Activated naive CD4-positive, alpha-beta T cell treated with Interleukin-2 at 50 U/mL for 16 hours (primary cell): ENCODE data around the gene IRS1.

Source experiments
- DNase-seq: peaks from one replicate; pipeline ENCODE4 v3.0.0-alpha.2; 2020

The IRS1 gene

DNA sequence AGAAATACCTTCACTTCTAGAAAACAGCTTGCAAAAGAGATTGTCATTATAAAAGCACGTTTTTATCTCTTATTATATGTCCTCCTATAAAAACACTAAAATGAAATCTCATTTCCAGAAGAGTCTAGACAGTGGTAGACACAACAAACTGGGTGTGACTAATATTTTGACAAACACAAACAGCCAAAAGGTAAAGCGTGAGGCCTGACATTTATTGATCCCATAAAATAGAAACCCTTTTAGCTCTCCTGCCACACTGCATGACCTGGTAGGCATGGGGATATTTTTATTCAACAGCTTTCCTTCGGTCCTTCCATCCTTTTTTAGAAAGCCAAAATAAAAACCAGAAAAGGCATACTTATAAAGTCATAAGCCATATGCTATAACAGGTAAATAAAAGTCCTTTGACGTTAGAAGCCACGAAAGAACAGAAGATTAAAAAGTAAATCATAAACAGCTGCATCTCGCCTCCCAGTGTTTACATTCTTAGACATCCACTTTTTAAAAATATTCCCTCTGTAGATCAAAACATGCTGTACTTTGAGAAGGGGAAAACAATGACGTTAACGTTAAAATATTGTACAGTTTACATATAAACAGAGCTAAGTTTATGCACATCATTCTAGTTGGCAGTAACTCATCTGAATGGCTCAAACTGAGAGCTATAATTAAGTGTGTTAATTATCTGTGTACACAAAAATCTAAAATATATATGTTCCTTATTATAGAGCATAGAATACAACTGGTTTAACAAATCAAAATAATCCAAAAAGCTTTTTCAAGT, 44.6 kb downstream of the IRS1 start:
- no peak for DNase-seq

DNA sequence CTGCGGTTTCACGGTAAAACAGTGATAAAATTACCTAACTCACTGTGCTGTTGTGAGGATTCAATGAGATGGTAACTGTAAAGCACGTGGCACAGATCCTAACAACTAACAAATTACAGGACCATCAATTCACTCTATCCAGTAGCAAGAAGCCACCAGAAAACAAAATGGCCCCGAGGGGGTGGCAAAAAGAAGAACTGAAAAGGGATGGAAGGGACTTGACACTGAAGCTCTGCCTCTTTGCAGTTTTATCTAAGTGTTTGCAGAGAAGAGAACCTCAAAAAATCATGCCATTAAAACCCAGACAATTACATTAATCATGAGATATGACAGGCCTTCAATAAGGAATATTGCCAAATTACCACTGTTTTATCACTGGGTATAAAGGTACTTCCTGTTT, 46.7 kb downstream of the IRS1 start:
- no peak for DNase-seq

DNA sequence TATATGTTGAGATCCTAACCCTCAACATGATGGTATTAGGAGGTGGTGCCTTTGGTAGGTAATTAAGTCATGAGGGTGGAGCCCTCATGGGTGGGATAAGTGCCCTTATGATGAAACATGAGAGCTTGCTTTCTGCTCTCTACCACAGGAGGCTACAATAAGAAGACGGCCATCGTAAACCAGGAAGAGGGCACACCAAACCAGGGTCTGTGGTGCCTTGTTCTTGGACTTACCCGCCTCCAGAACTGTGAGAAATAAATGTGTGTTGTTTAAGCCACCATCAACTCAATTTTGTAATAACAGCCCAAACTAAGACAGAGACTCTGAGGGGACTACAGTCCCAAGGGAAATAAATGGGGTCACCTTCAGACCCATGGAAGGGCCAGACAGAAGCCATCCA, 52.3 kb downstream of the IRS1 start:
- no peak for DNase-seq

DNA sequence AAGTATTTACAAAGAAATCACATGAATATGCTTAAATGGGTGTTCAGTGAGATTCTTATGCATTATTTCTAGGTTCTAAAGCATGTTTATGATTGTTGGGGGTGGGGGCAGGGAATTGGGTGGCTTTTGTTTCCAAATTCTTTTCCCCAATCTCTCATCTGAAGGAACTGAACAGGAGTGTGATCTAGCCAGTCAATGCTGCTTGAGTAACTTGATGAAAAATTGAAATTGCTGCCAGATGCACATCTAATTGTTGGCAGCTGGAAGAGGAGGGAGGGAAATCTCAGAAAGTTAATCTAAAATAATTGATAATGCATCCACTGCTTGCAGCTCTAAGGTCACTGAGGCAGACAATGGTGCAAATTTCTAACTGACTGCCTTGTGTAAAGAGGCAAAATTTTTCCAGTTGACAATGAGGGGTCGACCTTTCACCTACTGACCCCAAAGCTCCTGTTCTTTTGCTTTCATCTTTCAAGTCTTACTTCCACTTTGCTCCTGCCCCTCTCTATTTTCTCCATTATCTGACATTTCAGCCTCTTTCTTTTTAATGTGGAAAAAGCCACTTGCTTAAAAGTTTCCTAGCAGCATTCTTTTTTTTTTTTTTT, 53.3 kb downstream of the IRS1 start:
- DNase-seq = no peak

DNA sequence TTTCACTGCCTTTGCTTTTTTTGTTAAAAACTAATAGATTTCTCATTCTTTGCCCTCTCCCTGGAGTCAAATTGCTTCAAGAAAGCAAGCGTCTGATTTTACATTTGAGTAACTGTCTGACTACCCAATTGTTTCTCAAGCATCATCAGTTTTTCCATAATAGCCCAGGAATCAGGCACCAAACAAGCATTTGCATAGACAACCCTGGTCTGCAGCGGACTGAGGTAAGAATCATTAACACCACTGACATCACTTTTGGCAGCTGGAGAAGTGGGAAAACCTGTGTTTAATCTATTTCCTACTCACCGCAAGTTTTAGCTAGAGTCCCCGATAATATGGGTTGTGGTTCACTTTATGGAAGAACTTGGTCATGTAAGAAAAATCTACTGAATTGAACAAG, 55.7 kb downstream of the IRS1 start:
- no peak for DNase-seq

DNA sequence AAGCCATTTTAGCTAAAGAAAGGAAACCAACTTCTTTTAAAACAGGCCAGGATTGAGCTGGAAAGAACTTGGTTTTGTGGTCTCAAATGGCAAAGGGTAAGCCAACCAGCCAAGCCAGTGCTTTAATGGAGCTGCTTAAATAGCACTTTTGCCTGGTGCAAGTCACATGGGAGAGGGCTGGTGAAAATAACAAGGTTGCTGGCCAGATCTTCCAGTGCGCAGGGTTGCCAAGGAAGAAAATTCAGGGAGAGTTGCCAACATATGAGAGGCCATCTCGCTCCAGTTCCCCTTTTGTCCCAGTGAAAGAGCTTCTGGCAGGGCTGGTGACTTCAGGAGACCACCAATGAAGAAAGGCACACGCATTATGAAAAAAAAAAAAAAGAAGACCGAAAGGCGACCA, 57.3 kb downstream of the IRS1 start:
- DNase-seq = no peak

DNA sequence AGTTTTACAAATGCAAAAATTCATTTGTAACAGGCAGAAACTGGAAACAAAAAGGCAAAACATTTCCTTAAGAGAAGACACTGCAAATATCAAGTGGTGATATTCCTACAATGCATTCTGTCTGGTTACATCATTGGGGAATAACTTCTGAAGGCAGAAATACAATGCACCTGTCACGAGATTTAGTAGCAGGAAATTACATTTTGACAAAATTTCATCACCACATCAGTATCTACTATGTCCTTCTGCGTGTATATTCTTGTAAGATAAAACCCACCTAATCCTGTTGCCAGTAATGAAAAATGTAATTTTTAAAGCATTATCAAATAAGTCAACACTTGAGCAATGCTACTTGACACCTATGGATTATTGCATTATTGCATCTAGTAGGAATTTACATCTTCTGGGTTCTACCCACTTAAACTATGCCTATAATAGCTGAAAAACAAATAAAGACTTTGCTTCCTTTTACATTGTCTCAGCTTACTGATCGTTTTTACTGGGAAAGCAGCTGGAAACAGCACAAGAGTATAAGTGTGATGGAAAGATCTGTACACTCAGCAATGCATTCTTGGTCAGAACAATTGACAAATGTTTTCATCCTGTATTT, 59.5 kb downstream of the IRS1 start:
- no peak for DNase-seq

DNA sequence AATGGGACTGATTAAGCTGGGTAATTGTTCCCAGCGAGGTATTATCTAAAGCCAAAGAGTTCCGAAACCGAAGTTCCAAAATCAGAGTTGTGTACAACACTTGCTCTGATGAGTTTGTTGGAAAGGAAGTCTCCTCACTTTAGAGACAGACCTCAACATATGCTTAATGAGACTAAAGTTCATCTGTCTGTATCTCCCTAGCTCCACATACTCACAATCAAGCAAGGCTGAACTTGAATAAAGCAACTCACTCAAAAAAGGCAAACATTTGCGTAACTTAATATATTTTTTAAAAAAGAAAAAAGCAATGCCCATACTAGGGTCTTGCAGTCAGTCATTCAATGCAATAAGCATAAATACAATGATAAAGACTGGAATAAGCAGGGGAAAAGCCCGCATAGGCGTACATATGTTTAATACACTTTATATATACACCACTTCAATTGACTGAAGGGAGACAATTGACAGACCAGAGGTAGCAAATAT, 60.0 kb downstream of the IRS1 start:
- DNase-seq = no peak

DNA sequence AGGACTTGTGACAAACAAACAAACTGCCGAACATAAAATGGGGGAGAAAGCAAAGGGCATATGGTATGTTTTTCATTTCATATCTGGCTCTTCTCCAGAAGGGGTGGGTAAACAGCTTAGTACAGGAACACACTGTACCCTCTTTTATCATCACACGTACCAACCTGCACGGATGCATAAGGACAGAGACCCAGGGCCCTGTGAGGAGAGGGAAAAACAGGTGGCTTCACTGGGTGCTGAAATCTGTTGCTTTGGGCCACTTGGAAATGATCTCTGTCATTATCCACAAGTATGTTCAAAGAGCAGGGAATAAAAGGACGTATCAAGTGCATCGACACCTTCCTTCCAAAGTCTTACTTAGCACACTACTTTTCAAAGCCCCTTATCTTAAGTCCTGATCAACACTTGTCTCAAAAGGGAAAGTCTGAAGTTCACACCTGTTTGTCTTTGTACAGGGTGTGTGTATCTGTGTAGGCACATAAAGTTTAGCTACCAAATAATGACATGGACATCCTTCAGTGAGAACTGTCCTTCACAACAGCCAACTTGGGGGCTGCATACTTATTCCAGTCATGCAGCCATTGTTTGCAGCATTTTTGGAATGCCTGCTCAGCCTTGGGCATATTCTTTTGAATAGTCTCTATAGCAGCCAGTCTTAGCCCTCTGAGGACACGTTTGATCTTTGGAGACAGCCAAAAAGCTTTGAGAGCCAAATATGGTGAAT, 60.6 kb downstream of the IRS1 start:
- DNase-seq = no peak

DNA sequence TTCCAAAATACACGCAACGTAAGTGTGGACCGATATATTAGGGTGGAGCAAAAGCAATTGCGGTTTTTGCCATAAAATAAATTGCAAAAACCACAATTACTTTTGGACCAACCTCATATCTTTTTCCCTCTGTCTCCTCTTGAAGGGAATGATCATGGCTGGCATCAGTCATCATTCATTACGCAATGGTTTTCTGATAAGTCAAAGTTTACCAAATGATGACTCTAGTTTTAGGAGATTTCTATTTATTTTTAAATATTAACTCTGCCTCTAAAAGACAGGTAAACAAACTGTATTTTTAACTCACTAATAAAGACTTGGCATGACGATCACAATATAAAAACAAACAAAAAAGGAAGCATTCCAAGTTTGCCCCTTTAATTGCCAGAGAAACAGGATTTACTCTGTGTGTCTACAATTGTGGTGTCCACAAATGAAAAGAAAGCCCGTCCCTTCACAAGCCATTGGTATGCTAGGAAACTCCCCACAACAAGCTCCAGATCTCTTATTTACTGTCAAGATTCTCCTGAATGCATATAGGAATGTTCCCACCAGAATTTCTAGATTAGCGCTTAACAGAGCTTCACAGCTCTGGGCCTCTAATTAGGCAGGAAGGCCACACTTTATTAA, 61.3 kb downstream of the IRS1 start:
- DNase-seq = no peak

DNA sequence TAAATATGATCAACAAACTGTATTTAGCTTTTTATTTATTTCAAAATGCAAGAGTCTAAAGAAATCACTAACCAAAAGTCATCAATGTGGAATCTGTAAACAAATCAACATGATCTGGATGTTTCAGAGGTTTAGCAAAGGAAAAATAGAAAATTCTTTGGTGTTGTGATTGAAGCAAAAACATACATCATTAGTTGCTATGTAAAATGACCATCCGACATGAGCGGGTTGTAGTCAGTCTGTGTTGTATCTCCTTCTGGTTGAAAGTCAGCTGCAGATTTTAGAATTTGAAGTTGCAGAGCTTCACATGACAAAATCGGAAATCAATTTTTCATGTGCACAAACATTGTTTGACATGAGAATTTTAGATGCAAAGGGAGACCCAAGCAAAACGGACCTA, 63.2 kb downstream of the IRS1 start:
- no peak for DNase-seq

DNA sequence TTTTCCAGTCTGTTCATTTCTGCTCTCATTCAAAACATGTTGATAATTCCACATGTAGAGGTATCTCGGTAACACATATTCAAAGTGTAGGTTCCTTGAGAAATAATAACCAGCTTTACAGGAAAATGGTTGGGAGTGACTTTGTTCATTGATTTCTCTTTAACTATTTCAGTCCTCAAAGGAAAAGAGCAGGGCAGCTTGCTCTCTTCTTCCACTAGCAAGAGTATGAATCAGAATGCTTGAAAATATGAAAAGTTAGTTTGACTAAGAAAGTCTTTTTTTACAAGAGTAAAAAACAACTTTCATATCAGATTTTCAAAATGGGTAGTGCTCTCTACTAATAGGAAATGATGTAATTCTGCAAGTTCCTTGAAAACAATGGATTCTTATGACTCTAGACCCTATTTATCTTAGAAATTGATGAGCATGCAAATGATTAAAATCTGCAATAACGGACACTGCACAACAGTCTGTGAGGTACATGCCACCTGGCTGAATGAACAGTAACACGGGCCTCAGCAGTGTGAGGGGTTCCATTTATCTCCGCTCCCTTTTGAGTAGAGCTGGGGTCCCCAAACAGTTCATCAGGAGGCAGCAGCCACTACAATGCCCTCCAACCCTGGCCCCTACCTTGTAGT, 65.6 kb downstream of the IRS1 start:
- no peak for DNase-seq

DNA sequence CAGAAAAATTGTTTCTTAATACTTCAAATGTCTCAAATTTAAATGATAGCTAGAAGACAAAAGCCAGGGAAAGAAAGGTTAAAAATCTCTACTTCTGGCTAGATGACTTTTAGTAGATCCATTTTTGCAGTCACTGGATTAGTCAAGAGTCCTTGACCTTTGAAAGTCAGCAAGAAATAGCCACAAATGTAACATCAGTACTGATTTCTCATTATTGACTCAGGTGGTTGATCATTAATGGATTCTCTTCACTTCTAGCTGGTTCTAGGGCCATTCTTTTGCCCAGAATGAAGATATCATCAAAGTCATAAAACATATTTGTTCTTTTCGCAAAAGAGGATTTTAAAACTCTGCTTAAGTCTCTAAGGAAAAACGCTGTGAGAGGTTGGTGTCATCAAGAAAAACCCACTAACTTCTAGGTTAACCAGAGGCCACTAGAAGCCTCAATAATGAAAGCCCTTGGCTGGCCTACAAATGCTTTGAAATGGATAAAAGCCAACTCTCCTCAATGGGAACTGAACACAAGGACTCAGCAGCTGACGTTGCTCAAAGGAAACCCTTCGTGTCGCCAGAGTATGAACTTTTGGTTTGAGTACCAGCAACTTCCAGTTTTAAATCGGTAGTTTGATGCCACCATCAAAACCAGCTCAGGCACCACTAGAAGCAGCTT, 66.3 kb downstream of the IRS1 start:
- no peak for DNase-seq

DNA sequence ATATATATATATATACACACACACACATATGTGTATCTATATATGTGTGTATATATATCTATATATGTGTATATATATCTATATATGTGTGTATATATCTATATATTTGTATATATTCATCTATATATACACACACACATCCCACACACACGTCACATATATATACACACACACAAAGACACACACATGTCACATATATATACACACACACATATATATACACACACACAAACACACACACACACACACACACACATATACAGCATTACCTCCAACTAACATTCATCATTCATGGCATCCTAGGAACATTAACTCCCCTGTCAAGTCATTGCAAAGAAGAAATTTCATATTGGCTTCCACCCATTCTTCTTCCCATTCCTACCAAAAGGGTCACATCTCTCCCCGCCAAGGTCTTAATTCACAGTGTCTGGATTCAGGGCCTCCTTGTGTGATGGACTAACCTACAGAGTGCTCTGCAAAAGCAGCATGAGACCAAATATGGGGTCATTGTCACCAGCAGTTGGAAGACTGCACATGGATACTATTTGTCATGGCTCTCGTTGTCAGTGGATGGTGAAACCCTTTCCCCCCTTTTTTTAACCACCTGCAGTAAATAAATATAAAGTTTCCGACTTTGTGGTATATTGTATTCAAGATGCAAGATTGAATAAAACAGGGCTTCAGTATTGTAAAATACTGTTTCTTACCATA, 67.0 kb downstream of the IRS1 start:
- DNase-seq = no peak

DNA sequence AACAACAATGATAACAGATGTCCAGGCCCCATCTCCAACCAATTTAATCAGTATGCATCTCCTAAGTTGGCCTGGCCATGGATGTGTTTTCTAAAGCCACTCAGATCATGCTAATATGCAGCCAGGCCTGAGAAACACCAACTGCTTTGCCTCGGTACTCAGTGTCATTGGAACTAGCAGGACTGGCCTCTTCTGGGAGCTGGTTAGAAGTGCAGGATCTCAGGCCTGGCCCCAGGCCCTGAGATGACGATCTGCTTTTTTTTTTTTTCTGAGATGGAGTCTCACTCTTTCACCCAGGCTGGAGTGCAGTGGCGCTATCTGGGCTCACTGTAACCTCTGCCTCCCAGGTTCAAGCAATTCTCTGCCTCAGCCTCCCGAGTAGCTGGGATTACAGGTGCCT, 69.1 kb downstream of the IRS1 start:
- no peak for DNase-seq

DNA sequence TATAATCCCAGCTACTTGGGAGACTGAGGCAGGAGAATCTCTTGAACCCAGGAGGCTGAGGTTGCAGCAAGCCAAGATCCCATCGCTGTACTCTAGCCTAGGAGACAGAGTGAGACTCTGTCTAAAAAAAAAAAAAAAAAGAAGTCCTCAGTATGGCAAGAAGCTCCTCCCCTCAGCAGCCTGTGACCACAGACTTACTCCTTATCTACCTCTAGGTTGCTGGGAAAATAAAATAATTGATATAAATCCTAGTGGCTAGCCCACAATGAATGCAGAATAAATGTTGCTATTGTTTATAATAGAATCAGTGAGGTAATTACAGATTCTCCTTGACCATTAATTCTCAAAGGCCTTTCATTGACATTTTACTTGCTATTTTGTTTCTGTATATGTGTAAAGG, 70.6 kb downstream of the IRS1 start:
- no peak for DNase-seq

DNA sequence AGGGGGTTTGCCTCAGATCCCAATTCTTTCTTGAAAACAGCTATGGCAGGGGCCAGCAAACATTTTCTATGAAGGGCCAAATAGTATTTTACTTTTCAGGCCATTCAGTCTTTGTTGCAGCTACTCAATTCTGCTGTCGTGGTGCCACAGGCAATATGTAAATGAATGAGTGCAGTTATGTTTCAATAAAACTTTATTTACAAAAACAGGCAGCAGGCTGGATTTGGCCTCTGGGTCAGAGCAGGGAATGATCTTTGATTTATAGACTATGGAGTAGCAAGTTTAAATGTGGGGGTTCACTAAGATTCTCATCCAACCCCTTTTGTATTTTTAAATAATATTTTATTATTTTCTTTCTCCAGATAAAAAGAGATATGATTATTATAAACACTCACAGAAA, 72.4 kb downstream of the IRS1 start:
- DNase-seq = no peak

DNA sequence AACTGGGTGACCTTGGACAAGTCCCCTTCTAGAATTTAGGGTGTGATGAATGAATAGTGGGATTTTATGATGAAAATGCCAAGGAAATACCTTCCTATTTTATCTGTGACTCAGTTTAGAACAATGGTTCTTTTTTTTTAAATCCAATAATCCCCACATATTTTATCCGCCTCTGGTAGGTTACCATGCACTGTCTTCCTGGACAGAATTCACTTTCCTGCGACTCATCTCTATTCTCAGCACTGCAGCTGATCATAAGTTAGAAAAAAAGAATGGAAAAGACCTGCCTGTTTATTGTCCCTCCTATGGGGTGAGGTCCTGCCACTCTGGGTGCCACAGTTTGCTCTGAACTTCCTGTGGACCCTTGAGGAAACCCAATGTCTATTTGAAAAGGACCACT, 73.1 kb downstream of the IRS1 start:
- DNase-seq = no peak

DNA sequence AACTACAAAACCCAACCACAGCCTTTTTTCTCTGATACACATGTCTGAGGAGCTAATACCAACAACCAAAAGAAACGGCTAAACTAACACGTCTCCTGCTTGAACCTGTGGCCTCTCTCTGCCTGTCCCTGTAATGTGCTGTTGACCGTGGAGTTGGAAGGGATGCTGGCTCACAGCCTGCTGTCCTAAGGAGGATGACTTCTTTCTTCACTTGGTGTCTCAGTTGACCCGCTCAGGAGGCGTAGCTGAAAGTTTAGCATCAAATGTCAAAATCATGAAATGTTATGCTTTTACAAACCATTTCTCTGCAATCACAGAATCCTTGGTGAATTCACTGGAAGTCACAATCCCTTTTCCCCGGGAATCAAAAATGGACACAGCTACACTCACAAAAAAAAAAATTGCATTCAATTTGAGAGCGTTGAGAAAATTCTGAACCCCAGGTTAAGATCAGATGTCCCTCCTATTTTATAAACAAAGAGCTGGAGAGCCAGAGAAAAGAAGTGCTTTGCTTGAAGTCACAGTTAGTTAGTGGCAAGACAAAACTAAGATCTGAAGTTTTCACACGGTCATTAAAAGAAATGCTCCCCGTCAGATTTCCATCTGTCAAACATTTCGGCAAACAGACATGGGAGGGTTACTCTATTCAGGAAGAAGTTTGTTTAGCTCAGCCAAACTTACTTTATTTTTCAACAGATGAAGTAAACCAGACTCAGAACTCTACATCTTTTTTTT, 74.3 kb downstream of the IRS1 start:
- DNase-seq = no peak

DNA sequence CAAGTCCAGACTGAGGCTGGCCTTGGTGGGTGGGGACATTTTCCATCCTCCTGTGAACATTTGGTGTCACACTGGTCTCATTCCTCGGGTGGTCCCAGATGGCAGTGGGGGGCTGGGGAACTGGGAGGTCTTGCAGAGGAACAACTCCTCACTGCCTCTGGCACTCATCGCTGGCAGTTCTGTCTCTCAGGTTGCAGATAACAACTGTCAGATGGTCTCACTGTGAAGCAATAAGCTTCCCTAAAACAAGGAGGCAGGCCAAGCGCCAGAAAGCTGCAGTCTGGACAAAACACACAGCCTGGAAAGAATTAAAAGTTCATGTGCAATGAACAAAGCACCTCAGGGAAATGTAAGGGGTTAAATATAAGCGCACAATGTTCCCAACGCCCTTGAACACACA, 78.1 kb downstream of the IRS1 start:
- DNase-seq = no peak

DNA sequence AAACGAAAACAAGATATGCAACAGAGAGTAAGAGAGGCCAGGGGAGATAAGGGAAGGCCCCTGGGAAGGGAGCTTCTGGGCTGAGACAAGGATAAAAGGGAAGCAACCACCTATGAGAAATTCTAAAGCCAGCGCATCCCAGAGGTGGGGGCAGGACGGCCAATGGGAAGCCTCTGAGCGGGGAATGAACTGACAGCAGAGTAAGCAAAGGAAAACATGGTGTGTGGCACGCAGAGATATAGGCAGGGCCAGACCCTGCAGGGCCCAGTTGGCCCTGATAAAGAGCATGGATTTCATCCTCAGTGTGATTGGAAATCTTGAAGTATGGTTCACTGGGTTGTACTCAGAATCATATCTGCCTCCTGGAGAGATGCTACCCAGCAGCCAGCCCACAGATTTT, 78.7 kb downstream of the IRS1 start:
- DNase-seq = no peak
